Endodermal cell (in vitro differentiated cells): Measurements from ENCODE around the gene EMILIN2. TPM values are rescaled to one million over a fixed set of nuclear protein-coding genes. Genes with fewer than 3 reads are reported as not detected.

Experiments used
- DNase-seq: peaks from one replicate; pipeline ENCODE4 v3.0.0-alpha.2; 2017
- H3K27ac ChIP-seq: 2 replicates; pipeline ENCODE4 v1.5.1; 2013; ENCODE audit warnings: mild to moderate bottlenecking, low read depth, low read length, moderate library complexity
- H3K27me3 ChIP-seq: 2 replicates; pipeline ENCODE4 v1.6.1; 2013; ENCODE audit warnings: mild to moderate bottlenecking, low read length, moderate library complexity; ENCODE audit not compliant: insufficient read depth, control insufficient read depth, poor library complexity, severe bottlenecking
- H3K36me3 ChIP-seq: 2 replicates; pipeline ENCODE4 v1.7.0; 2013; ENCODE audit warnings: mild to moderate bottlenecking, low read length, moderate library complexity; ENCODE audit not compliant: control insufficient read depth, insufficient read depth
- H3K4me1 ChIP-seq: one replicate; pipeline ENCODE4 v1.7.0; 2013; ENCODE audit warnings: low read length; ENCODE audit not compliant: control insufficient read depth, insufficient read depth
- H3K4me3 ChIP-seq: 2 replicates; pipeline ENCODE4 v1.5.1; 2013; ENCODE audit warnings: mild to moderate bottlenecking, low read length, moderate library complexity
- H3K9ac ChIP-seq: 2 replicates; pipeline ENCODE4 v1.6.1; 2013; ENCODE audit warnings: mild to moderate bottlenecking, low read length, moderate library complexity; ENCODE audit not compliant: poor library complexity, severe bottlenecking; ENCODE audit errors: extremely low read depth
- H3K9me3 ChIP-seq: 2 replicates; pipeline ENCODE4 v1.6.1; 2013; ENCODE audit warnings: mild to moderate bottlenecking, low read length, moderate library complexity; ENCODE audit not compliant: control insufficient read depth
- H3K27ac Mint-ChIP-seq: 2 replicates; pipeline ENCODE4 v1.8.0; 2020; ENCODE audit warnings: mixed read lengths
- H3K27me3 Mint-ChIP-seq: 2 replicates; pipeline ENCODE4 v1.8.0; 2021; ENCODE audit warnings: mild to moderate bottlenecking, mixed read lengths; ENCODE audit not compliant: insufficient read depth
- H3K36me3 Mint-ChIP-seq: 2 replicates; pipeline ENCODE4 v1.8.0; 2020; ENCODE audit warnings: low read depth, mixed read lengths
- H3K4me1 Mint-ChIP-seq: 2 replicates; pipeline ENCODE4 v1.8.0; 2020; ENCODE audit warnings: mixed read lengths
- H3K4me3 Mint-ChIP-seq: 2 replicates; pipeline ENCODE4 v1.8.0; 2020; ENCODE audit warnings: mild to moderate bottlenecking, moderate library complexity, mixed read lengths
- H3K9me3 Mint-ChIP-seq: 2 replicates; pipeline ENCODE4 v1.8.0; 2020; ENCODE audit warnings: mild to moderate bottlenecking, mixed read lengths
- CTCF ChIP-seq: fragments of 200-600 bp; sonication (generic); conservative IDR thresholded peaks from 2 replicates; pipeline ENCODE4 v1.5.0; 2021; ENCODE audit warnings: antibody characterized with exemption, mild to moderate bottlenecking
- WGBS, 2 experiments: methylation state at CpG; one replicate each; pipeline versions ENCODE4 v1.1.5 to v1.1.7; 2013; ENCODE audit warnings: missing lambda C conversion rate in 2 of 2, mixed read lengths in 1 of 2; ENCODE audit not compliant: insufficient coverage in 1 of 2, insufficient read length in 1 of 2; 5-methylcytosine and 5-hydroxymethylcytosine counted together
- total RNA-seq, 2 donors: library from RNA; stranded (reverse); fragmentation: NEBNext Ultra II Directional in 1 of 2; extraction: Animal tissue kit (Norgen Biotek cat#: 25700) in 1 of 2; gene quantifications; 2 replicates in 1 of 2; 3 replicates in 1 of 2; pipeline ENCODE4 v1.2.1, GENCODE V29; 2021

Gene EMILIN2
- total RNA-seq, 2 donors from 2014 or later: 14.2 to 16.8 TPM

- no peaks in the 10 kb centered on the region for H3K36me3 Mint-ChIP-seq
- DNase-seq: no peak
- no peak for TF ChIP-seq CTCF
- H3K4me1 ChIP-seq: no peaks in the 10 kb centered on the region
- H3K4me3 ChIP-seq: no peak overlapping the region
- no peaks in the 10 kb centered on the region for H3K36me3 ChIP-seq
- no peak overlapping the region for H3K27ac Mint-ChIP-seq
- no peak overlapping the region for H3K9ac ChIP-seq
- no peaks in the 10 kb centered on the region for H3K4me1 Mint-ChIP-seq
- H3K4me3 Mint-ChIP-seq: no peak overlapping the region
- no peaks in the 10 kb centered on the region for H3K9me3 ChIP-seq
- no peak overlapping the region for H3K27ac ChIP-seq
- H3K27me3 Mint-ChIP-seq: peaks cover 31% of the 10 kb centered on the region
- 83 to 100% methylated on average over 1 of the region's 1 CpG for WGBS, 2 experiments
- peaks cover 23% of the 10 kb centered on the region for H3K27me3 ChIP-seq
- H3K9me3 Mint-ChIP-seq: peaks cover 22% of the 10 kb centered on the region
Measured at GRCh38 chr18:2840521-2840920, 6.3 kb upstream of the EMILIN2 start.

GRCh38 chr18:2843146-2843545 is 3.7 kb upstream of the EMILIN2 start:
- DNase-seq: no peak
- Histone ChIP-seq H3K4me3 (no peak overlapping the region), H3K36me3 (no peaks in the 10 kb centered on the region), H3K9me3 (no peaks in the 10 kb centered on the region), H3K27ac (no peak overlapping the region), H3K27me3 (peaks cover 47% of the 10 kb centered on the region), H3K9ac (no peak overlapping the region), H3K4me1 (no peaks in the 10 kb centered on the region)
- Mint-ChIP-seq H3K4me3 (no peak overlapping the region), H3K36me3 (no peaks in the 10 kb centered on the region), H3K27ac (no peak overlapping the region), H3K4me1 (peaks cover 5% of the 10 kb centered on the region), H3K27me3 (peaks cover 49% of the 10 kb centered on the region), H3K9me3 (peaks cover 11% of the 10 kb centered on the region)
- no peak for TF ChIP-seq CTCF
- 93 to 100% methylated on average over 4 to 6 of the region's 6 CpGs for WGBS, 2 experiments

- Histone ChIP-seq H3K27ac (no peak overlapping the region), H3K4me3 (no peak overlapping the region), H3K9ac (no peak overlapping the region), H3K9me3 (no peaks in the 10 kb centered on the region), H3K27me3 (peaks cover 54% of the 10 kb centered on the region), H3K36me3 (no peaks in the 10 kb centered on the region), H3K4me1 (peaks cover 2% of the 10 kb centered on the region)
- H3K4me3 Mint-ChIP-seq: no peak overlapping the region
- no peak for DNase-seq
- peaks cover 59% of the 10 kb centered on the region for H3K27me3 Mint-ChIP-seq
- 70 to 87% methylated on average over 3 to 4 of the region's 4 CpGs for WGBS, 2 experiments
- no peak overlapping the region for H3K27ac Mint-ChIP-seq
- peaks cover 13% of the 10 kb centered on the region for H3K4me1 Mint-ChIP-seq
- no peaks in the 10 kb centered on the region for H3K9me3 Mint-ChIP-seq
- TF ChIP-seq CTCF: no peak
- H3K36me3 Mint-ChIP-seq: no peaks in the 10 kb centered on the region
Measured at GRCh38 chr18:2845172-2845571, 1.6 kb upstream of the EMILIN2 start.
